Endothelial cell of coronary artery (primary cell): ENCODE measurements around the gene CAMTA2. TPM values are rescaled to one million over a fixed set of nuclear protein-coding genes. Genes with fewer than 3 reads are reported as not detected.

Experiments used
- total RNA-seq: library from RNA; depleted of rRNA; stranded (reverse); fragments of >200 nt; gene quantifications from 2 replicates; pipeline ENCODE4 v1.2.3, GENCODE V29; 2014

The CAMTA2 gene
- total RNA-seq = 4.3 and 13.7 TPM in 2 replicates

GRCh38 chr17:4986951-4987766 is at the start of gene CAMTA2:
TSS of gene CAMTA2 (minus strand) at chr17:4987675. CDS start at chr17:4986222, 1,453 bp downstream.

GRCh38 chr17:5035315-5035714 is 47.8 kb upstream of the CAMTA2 start, which contains the start of gene SLC52A1:
TSS of gene SLC52A1 (minus strand) at chr17:5035426. CDS start at chr17:5034606, 820 bp downstream.

GRCh38 chr17:4997302-4998026 is 10.0 kb upstream of the CAMTA2 start, which contains the start of the genes INCA1 and KIF1C:
TSS of gene INCA1 (minus strand) at chr17:4997522. CDS start at chr17:4994437, 3,085 bp downstream.
TSS of gene KIF1C (plus strand) at chr17:4997950. CDS start at chr17:5000247, 2,297 bp downstream.

GRCh38 chr17:4967539-4968485 is 19.7 kb downstream of the CAMTA2 start, which contains the start of gene SPAG7:
TSS of gene SPAG7 (minus strand) at chr17:4967817. CDS start at chr17:4967804, 13 bp downstream.

GRCh38 chr17:4950746-4951204 is 36.7 kb downstream of the CAMTA2 start, which contains the start of gene ENO3:
TSS of gene ENO3 (plus strand) at chr17:4951119. CDS start at chr17:4951830, 711 bp downstream.

GRCh38 chr17:4948166-4948930 is 39.1 kb downstream of the CAMTA2 start, which contains the start of gene PFN1:
TSS of gene PFN1 (minus strand) at chr17:4948530. CDS start at chr17:4948394, 136 bp downstream.

GRCh38 chr17:4939796-4940554 is 47.5 kb downstream of the CAMTA2 start, which contains the start of the genes RNF167 and SLC25A11:
TSS of gene RNF167 (plus strand) at chr17:4940268. CDS start at chr17:4940910, 642 bp downstream.
TSS of gene SLC25A11 (minus strand) at chr17:4940046. CDS start at chr17:4939910, 136 bp downstream.

GRCh38 chr17:4931963-4932362 is 55.5 kb downstream of the CAMTA2 start, which contains the start of gene GP1BA:
TSS of gene GP1BA (plus strand) at chr17:4932277. CDS start at chr17:4932605, 328 bp downstream.

Other genes with a start within 250 kb of the CAMTA2 start
- gene ZMYND15, start 247.8 kb downstream of the CAMTA2 start, total RNA-seq = under 0.01 TPM in 1 of 2 replicates, not detected in the other
- gene CXCL16, start 247.7 kb downstream of the CAMTA2 start, total RNA-seq = 1.3 and 1.4 TPM in 2 replicates
- gene TM4SF5, start 215.8 kb downstream of the CAMTA2 start, total RNA-seq = not detected in 2 replicates
- 0.19 and 0.45 TPM in 2 replicates for gene VMO1, start 201.3 kb downstream of the CAMTA2 start, total RNA-seq
- not detected in 2 replicates for gene GLTPD2, start 198.7 kb downstream of the CAMTA2 start, total RNA-seq
- gene PSMB6, start 191.5 kb downstream of the CAMTA2 start, total RNA-seq = 196 and 275 TPM in 2 replicates
- 28.0 and 28.3 TPM in 2 replicates for gene PLD2, start 180.5 kb downstream of the CAMTA2 start, total RNA-seq
- 30.8 and 48.3 TPM in 2 replicates for gene MINK1, start 154.3 kb downstream of the CAMTA2 start, total RNA-seq
- gene C17orf107, start 88.1 kb downstream of the CAMTA2 start, total RNA-seq = 0.63 and 1.6 TPM in 2 replicates
- gene CHRNE, start 84.6 kb downstream of the CAMTA2 start, total RNA-seq = 0.28 and 1.5 TPM in 2 replicates
- gene GP1BA, start 55.4 kb downstream of the CAMTA2 start, total RNA-seq = not detected in 2 replicates
- gene SLC25A11, start 47.6 kb downstream of the CAMTA2 start, total RNA-seq = 53.0 and 53.2 TPM in 2 replicates
- gene RNF167, start 47.4 kb downstream of the CAMTA2 start, total RNA-seq = 15.5 and 18.8 TPM in 2 replicates
- gene PFN1, start 39.1 kb downstream of the CAMTA2 start, total RNA-seq = 806 and 926 TPM in 2 replicates
- 0.99 and 1.8 TPM in 2 replicates for gene ENO3, start 36.6 kb downstream of the CAMTA2 start, total RNA-seq
- 56.9 and 63.6 TPM in 2 replicates for gene SPAG7, start 19.9 kb downstream of the CAMTA2 start, total RNA-seq
- gene INCA1, start 9.8 kb upstream of the CAMTA2 start, total RNA-seq = 0.18 and 0.56 TPM in 2 replicates
- gene KIF1C, start 10.3 kb upstream of the CAMTA2 start, total RNA-seq = 132 and 141 TPM in 2 replicates
- under 0.01 and 0.09 TPM in 2 replicates for gene SLC52A1, start 47.8 kb upstream of the CAMTA2 start, total RNA-seq
- gene ZFP3, start 90.8 kb upstream of the CAMTA2 start, total RNA-seq = 0.90 and 1.7 TPM in 2 replicates
- gene ZNF232, start 124.2 kb upstream of the CAMTA2 start, total RNA-seq = 5.4 and 6.4 TPM in 2 replicates
- gene USP6, start 128.4 kb upstream of the CAMTA2 start, total RNA-seq = under 0.01 TPM in 1 of 2 replicates, not detected in the other
- gene ZNF594, start 204.2 kb upstream of the CAMTA2 start, total RNA-seq = 3.2 and 4.9 TPM in 2 replicates
- gene SCIMP, start 247.2 kb upstream of the CAMTA2 start, total RNA-seq = not detected in 2 replicates